Trophoblast cell (in vitro differentiated cells and primary cell): ENCODE data around the gene RANBP9.

ENCODE experiments used
- DNase-seq, 2 donors: peaks; one replicate each; pipeline ENCODE4 v3.0.0-alpha.2; 2016
- H2AFZ ChIP-seq: 2 replicates; pipeline ENCODE4 v1.6.1; 2013; ENCODE audit warnings: low read length, moderate library complexity, mild to moderate bottlenecking; ENCODE audit not compliant: insufficient read depth, poor library complexity
- H2AK5ac ChIP-seq: 2 replicates; pipeline ENCODE4 v1.6.1; 2013; ENCODE audit warnings: mild to moderate bottlenecking, low read length
- H2BK120ac ChIP-seq: 2 replicates; pipeline ENCODE4 v1.6.1; 2013; ENCODE audit warnings: low read length, mild to moderate bottlenecking, moderate library complexity; ENCODE audit not compliant: insufficient read depth, poor library complexity
- H2BK12ac ChIP-seq: 2 replicates; pipeline ENCODE4 v1.6.1; 2013; ENCODE audit warnings: mild to moderate bottlenecking, low read length, moderate library complexity
- H2BK5ac ChIP-seq: 2 replicates; pipeline ENCODE4 v1.6.1; 2013; ENCODE audit warnings: low read length, low read depth, moderate library complexity, mild to moderate bottlenecking; ENCODE audit not compliant: poor library complexity
- H3K14ac ChIP-seq: 2 replicates; pipeline ENCODE4 v1.6.1; 2013; ENCODE audit warnings: mild to moderate bottlenecking, low read length
- H3K18ac ChIP-seq: 2 replicates; pipeline ENCODE4 v1.6.1; 2013; ENCODE audit warnings: mild to moderate bottlenecking, low read length
- H3K23ac ChIP-seq: 2 replicates; pipeline ENCODE4 v1.6.1; 2013; ENCODE audit warnings: low read length
- H3K27ac ChIP-seq: 2 replicates; pipeline ENCODE4 v1.5.1; 2013; ENCODE audit warnings: low read depth, mild to moderate bottlenecking, inconsistent platforms, low read length, moderate library complexity
- H3K27me3 ChIP-seq: 2 replicates; pipeline ENCODE4 v1.6.1; 2013; ENCODE audit warnings: inconsistent platforms, mild to moderate bottlenecking, low read length, moderate library complexity; ENCODE audit not compliant: insufficient read depth
- H3K36me3 ChIP-seq, 2 experiments: 1 replicate in 1 of 2; 2 replicates in 1 of 2; pipeline ENCODE4 v1.6.1; 2013; ENCODE audit warnings: low read length in 2 of 2, mild to moderate bottlenecking in 2 of 2, moderate library complexity in 1 of 2; ENCODE audit not compliant: insufficient read depth in 2 of 2, control insufficient read depth in 1 of 2
- H3K4ac ChIP-seq: 2 replicates; pipeline ENCODE4 v1.6.1; 2013; ENCODE audit warnings: low read depth, mild to moderate bottlenecking, low read length, moderate library complexity
- H3K4me1 ChIP-seq, 2 experiments: 1 replicate in 1 of 2; 2 replicates in 1 of 2; pipeline ENCODE4 v1.6.1; 2013; ENCODE audit warnings: low read length in 2 of 2, mild to moderate bottlenecking in 2 of 2, moderate library complexity in 1 of 2; ENCODE audit not compliant: insufficient read depth in 2 of 2, control insufficient read depth in 1 of 2
- H3K4me2 ChIP-seq: 2 replicates; pipeline ENCODE4 v1.6.1; 2013; ENCODE audit warnings: inconsistent platforms, mild to moderate bottlenecking, low read length, moderate library complexity
- H3K4me3 ChIP-seq: 2 replicates; pipeline ENCODE4 v1.5.1; 2013; ENCODE audit warnings: mild to moderate bottlenecking, low read depth, low read length, inconsistent platforms
- H3K79me1 ChIP-seq: one replicate; pipeline ENCODE4 v1.6.1; 2013; ENCODE audit warnings: low read length
- H3K79me2 ChIP-seq: 2 replicates; pipeline ENCODE4 v1.6.1; 2013; ENCODE audit warnings: low read length, mild to moderate bottlenecking; ENCODE audit not compliant: control insufficient read depth, insufficient read depth, poor library complexity
- H3K9ac ChIP-seq: 2 replicates; pipeline ENCODE4 v1.6.1; 2013; ENCODE audit warnings: mild to moderate bottlenecking, low read length
- H3K9me3 ChIP-seq: 2 replicates; pipeline ENCODE4 v1.6.1; 2013; ENCODE audit warnings: low read depth, mild to moderate bottlenecking, control low read depth, inconsistent platforms, low read length; ENCODE audit not compliant: insufficient read depth
- H4K12ac ChIP-seq: 2 replicates; pipeline ENCODE4 v1.6.1; 2013; ENCODE audit warnings: low read depth, mild to moderate bottlenecking, low read length, moderate library complexity
- H4K8ac ChIP-seq: 2 replicates; pipeline ENCODE4 v1.6.1; 2013; ENCODE audit warnings: low read depth, mild to moderate bottlenecking, low read length, moderate library complexity
- H4K91ac ChIP-seq: one replicate; pipeline ENCODE4 v1.6.1; 2013; ENCODE audit warnings: low read depth, mild to moderate bottlenecking, low read length, moderate library complexity
- WGBS: extraction: QIAGEN DNeasy Blood & Tissue Kit; methylation state at CpG from one replicate; pipeline ENCODE4 v1.1.7; 2013; ENCODE audit warnings: missing lambda C conversion rate; ENCODE audit not compliant: insufficient read length, insufficient coverage; ENCODE audit errors: extremely low coverage; 5-methylcytosine and 5-hydroxymethylcytosine counted together

RANBP9 gene

GRCh38 chr6:13635948-13636658 is 75.5 kb downstream of the RANBP9 start:
- H3K4me3 ChIP-seq = no peak overlapping the region
- no peaks in the 10 kb centered on the region for H3K79me1 ChIP-seq
- H3K4ac ChIP-seq = no peak overlapping the region
- no peak overlapping the region for H4K8ac ChIP-seq
- H3K18ac ChIP-seq = no peak overlapping the region
- H2AK5ac ChIP-seq = no peak overlapping the region
- H2BK120ac ChIP-seq = no peak overlapping the region
- no peak overlapping the region for H2BK5ac ChIP-seq
- H3K36me3 ChIP-seq = peaks cover 5 to 14% of the 10 kb centered on the region in 2 experiments
- no peaks in the 10 kb centered on the region for H3K4me1 ChIP-seq
- WGBS = no CpG with 5 or more reads among the region's 4 CpGs
- H3K23ac ChIP-seq = no peak overlapping the region
- H3K4me2 ChIP-seq = no peak overlapping the region
- H2BK12ac ChIP-seq = no peak overlapping the region
- no peak overlapping the region for H4K12ac ChIP-seq
- no peaks in the 10 kb centered on the region for H3K27me3 ChIP-seq
- no peak overlapping the region for H2AFZ ChIP-seq
- no peaks in the 10 kb centered on the region for H3K79me2 ChIP-seq
- H3K9me3 ChIP-seq = no peaks in the 10 kb centered on the region
- no peak for DNase-seq
- no peak overlapping the region for H3K9ac ChIP-seq
- no peak overlapping the region for H3K27ac ChIP-seq
- no peak overlapping the region for H4K91ac ChIP-seq
- no peak overlapping the region for H3K14ac ChIP-seq

DNA sequence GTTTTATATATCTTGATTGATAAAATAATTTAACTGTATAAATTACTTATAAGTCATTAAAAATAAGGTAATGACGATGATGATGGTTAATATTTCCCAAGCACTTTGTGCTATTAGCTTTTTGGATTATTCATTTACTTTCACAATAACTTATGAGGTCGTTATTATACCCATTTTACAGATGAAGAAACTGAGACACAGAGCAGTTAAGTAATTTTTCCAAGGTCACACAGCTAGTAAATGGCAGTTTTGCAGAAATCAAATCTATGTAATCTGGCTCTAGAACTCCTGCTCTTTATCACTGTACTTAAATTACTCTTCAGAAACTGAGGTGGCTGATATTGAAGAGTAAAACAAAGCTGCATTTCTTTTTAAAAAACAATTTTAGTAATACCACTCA is 78.3 kb downstream of the RANBP9 start:
- Histone ChIP-seq H4K8ac (no peak overlapping the region), H3K23ac (no peak overlapping the region), H3K27ac (no peak overlapping the region), H3K4me3 (no peak overlapping the region), H3K36me3 (peaks cover 6 to 7% of the 10 kb centered on the region in 2 experiments), H3K9ac (no peak overlapping the region), H2AK5ac (no peak overlapping the region), H3K4me2 (no peak overlapping the region), H2BK12ac (no peak overlapping the region), H4K91ac (no peak overlapping the region), H2BK120ac (no peak overlapping the region), H3K9me3 (no peaks in the 10 kb centered on the region), H3K79me2 (no peaks in the 10 kb centered on the region), H3K4me1 (no peaks in the 10 kb centered on the region), H4K12ac (no peak overlapping the region), H2BK5ac (no peak overlapping the region), H3K14ac (no peak overlapping the region), H3K18ac (no peak overlapping the region), H3K79me1 (no peaks in the 10 kb centered on the region), H3K4ac (no peak overlapping the region), H2AFZ (no peak overlapping the region), H3K27me3 (no peaks in the 10 kb centered on the region)
- no peak for DNase-seq
- no CpG with 5 or more reads among the region's 2 CpGs for WGBS

- H2AFZ ChIP-seq = no peak overlapping the region
- H2AK5ac ChIP-seq = no peak overlapping the region
- no peaks in the 10 kb centered on the region for H3K79me2 ChIP-seq
- H3K18ac ChIP-seq = no peak overlapping the region
- no peak overlapping the region for H3K4me3 ChIP-seq
- no peaks in the 10 kb centered on the region for H3K9me3 ChIP-seq
- DNase-seq = no peak
- no peak overlapping the region for H3K4me2 ChIP-seq
- H2BK5ac ChIP-seq = no peak overlapping the region
- H4K12ac ChIP-seq = no peak overlapping the region
- H3K27ac ChIP-seq = no peak overlapping the region
- WGBS = no CpG with 5 or more reads among the region's 1 CpG
- H3K9ac ChIP-seq = no peak overlapping the region
- H4K91ac ChIP-seq = no peak overlapping the region
- no peak overlapping the region for H3K23ac ChIP-seq
- H2BK12ac ChIP-seq = no peak overlapping the region
- H3K36me3 ChIP-seq = peaks cover 7 to 8% of the 10 kb centered on the region in 2 experiments
- no peak overlapping the region for H3K4ac ChIP-seq
- no peak overlapping the region for H3K14ac ChIP-seq
- H3K27me3 ChIP-seq = no peaks in the 10 kb centered on the region
- H3K4me1 ChIP-seq = no peaks in the 10 kb centered on the region
- no peak overlapping the region for H2BK120ac ChIP-seq
- no peak overlapping the region for H4K8ac ChIP-seq
- no peaks in the 10 kb centered on the region for H3K79me1 ChIP-seq
Measured at GRCh38 chr6:13630499-13630898, 81.1 kb downstream of the RANBP9 start.

- Histone ChIP-seq H4K12ac (no peak overlapping the region), H3K27me3 (no peaks in the 10 kb centered on the region), H4K8ac (no peak overlapping the region), H3K36me3 (peaks cover 8 to 11% of the 10 kb centered on the region in 2 experiments), H3K23ac (no peak overlapping the region), H3K18ac (no peak overlapping the region), H3K79me2 (no peaks in the 10 kb centered on the region), H3K9ac (no peak overlapping the region), H2AK5ac (no peak overlapping the region), H3K27ac (no peak overlapping the region), H3K4me2 (no peak overlapping the region), H3K4me3 (no peak overlapping the region), H3K14ac (no peak overlapping the region), H2BK12ac (no peak overlapping the region), H3K4me1 (no peaks in the 10 kb centered on the region), H3K4ac (no peak overlapping the region), H2AFZ (no peak overlapping the region), H4K91ac (no peak overlapping the region), H3K79me1 (no peaks in the 10 kb centered on the region), H2BK120ac (no peak overlapping the region), H2BK5ac (no peak overlapping the region), H3K9me3 (no peaks in the 10 kb centered on the region)
- DNase-seq = no peak
- WGBS = no CpG with 5 or more reads among the region's 4 CpGs
Measured at GRCh38 chr6:13629459-13630116, 82.0 kb downstream of the RANBP9 start.
